ENCODE results near the gene IBA57. TPM values are rescaled to one million over a fixed set of nuclear protein-coding genes. Genes with fewer than 3 reads are reported as not detected.
"Not testable (repeated sequence)": the region's sequence is repeated elsewhere in the genome, so short reads cannot be mapped to it uniquely, and the experiment has no call there.

The IBA57 gene
- total RNA-seq, 1 donor from 2014 or later, result 2.0 TPM

DNA sequence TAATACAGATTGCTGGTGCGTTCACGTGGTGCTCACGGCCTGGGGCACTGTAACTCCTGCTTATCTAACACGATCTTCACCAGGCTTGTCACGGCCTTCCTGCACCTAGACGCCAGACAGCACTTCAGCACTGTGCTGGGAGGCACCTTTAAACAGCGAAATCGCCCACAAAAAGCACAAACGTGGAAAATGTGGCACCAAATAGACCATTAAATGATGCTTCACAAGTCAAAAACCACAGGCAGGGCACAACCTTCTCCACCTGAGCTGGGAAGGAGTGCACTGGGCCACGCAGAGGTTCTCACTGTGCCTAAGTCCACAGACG is 20.0 kb downstream of the IBA57 start:
- TF ChIP-seq, protein P1, sequence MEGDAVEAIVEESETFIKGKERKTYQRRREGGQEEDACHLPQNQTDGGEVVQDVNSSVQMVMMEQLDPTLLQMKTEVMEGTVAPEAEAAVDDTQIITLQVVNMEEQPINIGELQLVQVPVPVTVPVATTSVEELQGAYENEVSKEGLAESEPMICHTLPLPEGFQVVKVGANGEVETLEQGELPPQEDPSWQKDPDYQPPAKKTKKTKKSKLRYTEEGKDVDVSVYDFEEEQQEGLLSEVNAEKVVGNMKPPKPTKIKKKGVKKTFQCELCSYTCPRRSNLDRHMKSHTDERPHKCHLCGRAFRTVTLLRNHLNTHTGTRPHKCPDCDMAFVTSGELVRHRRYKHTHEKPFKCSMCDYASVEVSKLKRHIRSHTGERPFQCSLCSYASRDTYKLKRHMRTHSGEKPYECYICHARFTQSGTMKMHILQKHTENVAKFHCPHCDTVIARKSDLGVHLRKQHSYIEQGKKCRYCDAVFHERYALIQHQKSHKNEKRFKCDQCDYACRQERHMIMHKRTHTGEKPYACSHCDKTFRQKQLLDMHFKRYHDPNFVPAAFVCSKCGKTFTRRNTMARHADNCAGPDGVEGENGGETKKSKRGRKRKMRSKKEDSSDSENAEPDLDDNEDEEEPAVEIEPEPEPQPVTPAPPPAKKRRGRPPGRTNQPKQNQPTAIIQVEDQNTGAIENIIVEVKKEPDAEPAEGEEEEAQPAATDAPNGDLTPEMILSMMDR (conservative IDR thresholded peaks at IDR 0.05; ENCODE audit: low read depth, low read length), result no peak
- no peak overlapping the region for H3K4me3 ChIP-seq (ENCODE audit: low read depth, low read length)
- DNase-seq (ENCODE audit: low read depth), result no peak

DNA sequence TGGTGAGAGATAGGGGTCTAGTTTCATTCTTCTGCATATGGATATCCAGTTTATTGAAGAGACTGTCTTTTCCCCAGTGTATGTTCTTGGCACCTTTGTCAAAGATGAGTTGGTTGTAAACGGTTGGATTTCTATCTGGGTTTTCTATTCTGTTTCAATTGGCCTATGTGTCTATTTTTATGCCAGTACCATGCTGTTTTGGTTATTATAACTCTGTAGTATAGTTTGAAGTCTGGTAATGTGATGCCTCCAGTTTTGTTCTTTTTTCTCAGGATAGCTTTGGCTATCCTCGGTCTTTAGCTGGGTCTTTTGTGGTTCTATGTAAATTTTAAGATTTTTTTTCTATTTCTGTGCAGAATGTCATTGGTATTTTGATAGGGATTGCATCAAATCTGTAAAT is 22.6 kb downstream of the IBA57 start:
- not testable (repeated sequence) for DNase-seq (ENCODE audit: low read depth); H3K4me3 ChIP-seq (ENCODE audit: low read depth, low read length)

GRCh38 chr1:228190182-228190581 is 24.6 kb downstream of the IBA57 start:
- H3K4me3 ChIP-seq (ENCODE audit: low read depth, low read length), result no peak overlapping the region
- DNase-seq (ENCODE audit: low read depth), result no peak
- TF ChIP-seq, protein P1 (conservative IDR thresholded peaks at IDR 0.05; ENCODE audit: low read depth, low read length), result no peak

- H3K4me3 ChIP-seq (ENCODE audit: low read depth, low read length), result no peak overlapping the region
- no peak for DNase-seq (ENCODE audit: low read depth)
- TF ChIP-seq, protein P1 (conservative IDR thresholded peaks at IDR 0.05; ENCODE audit: low read depth, low read length), result no peak
These were observed 25.2 kb downstream of the IBA57 start for GRCh38 chr1:228190778-228191177.

DNA sequence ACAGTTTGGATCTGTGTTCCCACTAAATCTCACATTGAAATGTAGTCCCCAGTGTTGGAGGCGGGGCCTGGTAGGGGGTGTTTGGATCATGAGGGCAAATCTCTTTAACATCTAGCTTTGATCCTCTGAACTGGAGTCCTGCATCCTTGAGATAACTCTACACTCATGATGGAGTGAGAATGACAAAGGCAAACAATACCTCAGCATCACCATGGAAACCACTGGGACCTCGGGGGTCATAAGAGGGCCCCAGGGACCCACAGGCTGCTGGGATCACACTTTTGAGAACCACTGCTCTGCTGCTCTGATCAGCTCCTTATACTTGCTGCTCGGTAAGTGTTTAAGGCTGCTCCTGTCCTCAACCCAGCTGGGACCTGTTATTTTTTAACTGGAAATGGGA is 28.8 kb downstream of the IBA57 start:
- DNase-seq (ENCODE audit: low read depth), result no peak
- no peak overlapping the region for H3K4me3 ChIP-seq (ENCODE audit: low read depth, low read length)
- TF ChIP-seq, protein P1 (conservative IDR thresholded peaks at IDR 0.05; ENCODE audit: low read depth, low read length), result no peak

DNA sequence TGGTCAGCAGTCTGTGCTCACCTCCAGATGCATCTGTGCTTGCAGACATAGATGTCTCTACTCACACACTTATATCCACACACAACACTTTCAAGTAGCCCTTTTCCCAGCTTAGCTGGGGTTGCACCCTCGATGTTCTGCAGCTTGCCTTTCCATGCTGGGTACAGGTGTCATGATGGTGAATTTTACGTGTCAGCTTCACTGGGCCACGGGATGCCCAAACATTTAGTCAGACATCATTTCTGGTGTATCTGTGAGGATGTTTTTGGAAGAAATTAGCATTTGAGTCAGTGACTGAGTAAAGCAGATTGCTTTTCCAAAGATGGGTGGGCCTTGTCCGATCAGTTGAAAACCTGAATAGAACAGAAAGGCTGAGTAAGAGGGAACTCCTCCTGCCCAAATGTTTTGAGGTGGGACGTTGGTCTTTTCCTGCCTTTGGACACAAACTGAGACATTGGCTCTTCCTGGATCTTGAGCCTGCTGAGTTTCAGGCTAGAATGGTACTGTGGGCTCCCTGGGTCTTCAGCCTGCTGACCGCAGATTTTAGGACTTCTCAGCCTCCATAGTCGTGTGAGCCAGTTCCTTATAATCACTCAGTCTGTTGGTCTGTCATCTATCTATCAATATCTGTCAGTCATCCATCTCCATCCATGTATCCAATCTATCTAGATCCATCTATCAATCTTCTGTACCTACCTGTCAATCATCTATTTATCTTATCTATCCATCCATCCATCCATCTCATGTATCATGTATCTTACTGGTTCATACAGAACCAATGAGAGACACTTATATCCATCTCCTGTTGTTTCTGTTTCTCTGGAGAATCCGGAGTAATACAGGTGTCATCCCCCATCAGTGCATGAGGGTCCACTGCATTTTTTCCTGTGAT is 29.6 kb downstream of the IBA57 start:
- no peak overlapping the region for H3K4me3 ChIP-seq (ENCODE audit: low read depth, low read length)
- TF ChIP-seq, protein P1 (conservative IDR thresholded peaks at IDR 0.05; ENCODE audit: low read depth, low read length), result no peak
- DNase-seq (ENCODE audit: low read depth), result no peak

DNA sequence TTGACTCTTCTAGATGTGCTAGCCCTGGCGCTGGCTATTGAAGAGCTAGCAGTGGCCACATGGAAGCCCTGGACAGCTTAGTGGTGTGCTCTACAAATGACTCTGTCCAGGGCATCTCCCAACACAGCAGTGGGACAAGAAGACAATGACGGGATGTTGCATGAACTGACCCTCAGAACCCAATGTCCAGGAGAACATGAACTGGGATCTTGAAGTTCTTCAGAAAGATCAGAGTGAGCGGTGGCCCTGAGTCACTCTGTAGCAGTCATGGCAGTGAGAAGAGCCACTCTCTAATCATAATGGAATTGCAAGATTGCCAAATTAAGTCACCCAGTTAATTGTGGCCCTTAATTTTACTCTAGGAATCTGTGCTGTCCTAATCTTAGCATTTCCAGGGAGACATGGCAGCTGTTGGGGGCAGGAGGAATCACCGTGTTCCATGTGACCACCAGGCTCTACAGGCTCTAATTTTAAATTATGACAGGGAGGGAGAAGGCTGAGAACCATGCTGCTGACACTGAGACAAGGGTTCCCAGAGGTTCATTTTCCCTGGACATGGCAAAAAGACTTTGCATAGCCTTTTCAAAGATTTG is 32.0 kb downstream of the IBA57 start:
- DNase-seq (ENCODE audit: low read depth), result no peak
- TF ChIP-seq, protein P1 (conservative IDR thresholded peaks at IDR 0.05; ENCODE audit: low read depth, low read length), result no peak
- H3K4me3 ChIP-seq (ENCODE audit: low read depth, low read length), result no peak overlapping the region

All from epithelial cell of proximal tubule (primary cell).